NT2/D1 (cell line): ENCODE results near the gene MED14.

Source experiments
- DNase-seq: peaks from one replicate; pipeline ENCODE4 v3.0.0-alpha.2; 2011; ENCODE audit warnings: low read depth, low spot score
- H3K27me3 ChIP-seq: 2 replicates; pipeline ENCODE4 v1.6.0; 2011; ENCODE audit warnings: mild to moderate bottlenecking; ENCODE audit not compliant: insufficient read length, insufficient read depth
- H3K36me3 ChIP-seq: 2 replicates; pipeline ENCODE4 v1.6.1; 2011; ENCODE audit warnings: mild to moderate bottlenecking, low read length, mixed read lengths; ENCODE audit not compliant: insufficient read depth, insufficient read length
- H3K4me1 ChIP-seq: 2 replicates; pipeline ENCODE4 v1.5.1; 2011; ENCODE audit not compliant: insufficient read depth, insufficient read length
- H3K4me3 ChIP-seq: 2 replicates; pipeline ENCODE4 v1.5.1; 2011; ENCODE audit warnings: low read depth; ENCODE audit not compliant: insufficient read length
- H3K9ac ChIP-seq: 2 replicates; pipeline ENCODE4 v1.6.0; 2011; ENCODE audit warnings: low read depth; ENCODE audit not compliant: insufficient read length
- H3K9me3 ChIP-seq: 2 replicates; pipeline ENCODE4 v1.5.1; 2011; ENCODE audit warnings: mild to moderate bottlenecking, low read length; ENCODE audit not compliant: insufficient read depth
- SUZ12 ChIP-seq: IDR thresholded peaks from 2 replicates; pipeline ENCODE4 v1.6.1; 2011; ENCODE audit not compliant: insufficient read length, insufficient read depth; ENCODE audit errors: extremely low read depth
- YY1 ChIP-seq: IDR thresholded peaks from 2 replicates; pipeline ENCODE4 v1.6.1; 2011; ENCODE audit not compliant: insufficient read length, insufficient read depth
- ZNF274 ChIP-seq: IDR thresholded peaks from 2 replicates; pipeline ENCODE4 v1.6.1; 2011; ENCODE audit warnings: mild to moderate bottlenecking, low read depth, low read length

The MED14 gene

DNA sequence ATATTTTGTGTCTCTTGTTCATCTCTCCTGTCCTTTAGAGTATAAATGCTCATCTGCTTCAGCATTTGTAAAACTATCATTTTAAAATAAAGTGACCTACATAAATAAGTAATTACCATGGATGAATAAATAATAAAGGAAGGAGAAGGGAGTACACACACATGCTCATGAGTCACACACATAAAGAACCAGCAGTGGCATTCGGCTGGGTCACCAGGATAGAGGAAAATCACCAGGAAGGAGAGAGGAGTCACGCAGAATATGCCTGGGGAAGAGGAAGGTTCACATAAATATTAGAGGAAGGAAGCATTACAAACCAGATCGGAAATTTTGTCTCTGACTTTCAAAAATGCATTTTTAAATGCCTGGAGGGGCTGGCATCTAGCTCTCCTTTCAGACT is 38.5 kb upstream of the MED14 start:
- Histone ChIP-seq H3K9me3 (no peaks in the 10 kb centered on the region), H3K36me3 (no peaks in the 10 kb centered on the region), H3K27me3 (no peaks in the 10 kb centered on the region), H3K4me1 (no peaks in the 10 kb centered on the region), H3K4me3 (no peak overlapping the region), H3K9ac (no peak overlapping the region)
- no peak for DNase-seq
- no peak for TF ChIP-seq YY1
- TF ChIP-seq ZNF274: no peak
- TF ChIP-seq SUZ12: no peak

- no peak for DNase-seq
- H3K36me3 ChIP-seq: no peaks in the 10 kb centered on the region
- H3K27me3 ChIP-seq: no peaks in the 10 kb centered on the region
- TF ChIP-seq YY1: no peak
- TF ChIP-seq ZNF274: no peak
- TF ChIP-seq SUZ12: no peak
- no peaks in the 10 kb centered on the region for H3K4me1 ChIP-seq
- no peak overlapping the region for H3K9ac ChIP-seq
- no peaks in the 10 kb centered on the region for H3K9me3 ChIP-seq
- H3K4me3 ChIP-seq: no peak overlapping the region
These were observed 37.8 kb upstream of the MED14 start for GRCh38 chrX:40773188-40773587.

- DNase-seq: no peak
- no peaks in the 10 kb centered on the region for H3K9me3 ChIP-seq
- H3K27me3 ChIP-seq: no peaks in the 10 kb centered on the region
- no peak overlapping the region for H3K9ac ChIP-seq
- no peaks in the 10 kb centered on the region for H3K4me1 ChIP-seq
- H3K36me3 ChIP-seq: no peaks in the 10 kb centered on the region
- TF ChIP-seq ZNF274: no peak
- TF ChIP-seq YY1: no peak
- TF ChIP-seq SUZ12: no peak
- H3K4me3 ChIP-seq: no peak overlapping the region
These were observed 36.9 kb upstream of the MED14 start for GRCh38 chrX:40772290-40772689.

- H3K9ac ChIP-seq: no peak overlapping the region
- H3K4me3 ChIP-seq: no peak overlapping the region
- TF ChIP-seq YY1 (no peak), ZNF274 (no peak), SUZ12 (no peak)
- no peak for DNase-seq
- H3K9me3 ChIP-seq: 0 out of 2 replicates have a peak, but pooled peaks cover 4% of the 10 kb centered on the region
- no peaks in the 10 kb centered on the region for H3K4me1 ChIP-seq
- no peaks in the 10 kb centered on the region for H3K27me3 ChIP-seq
- H3K36me3 ChIP-seq: no peaks in the 10 kb centered on the region
These were observed 26.4 kb upstream of the MED14 start for GRCh38 chrX:40761762-40762161.

DNA sequence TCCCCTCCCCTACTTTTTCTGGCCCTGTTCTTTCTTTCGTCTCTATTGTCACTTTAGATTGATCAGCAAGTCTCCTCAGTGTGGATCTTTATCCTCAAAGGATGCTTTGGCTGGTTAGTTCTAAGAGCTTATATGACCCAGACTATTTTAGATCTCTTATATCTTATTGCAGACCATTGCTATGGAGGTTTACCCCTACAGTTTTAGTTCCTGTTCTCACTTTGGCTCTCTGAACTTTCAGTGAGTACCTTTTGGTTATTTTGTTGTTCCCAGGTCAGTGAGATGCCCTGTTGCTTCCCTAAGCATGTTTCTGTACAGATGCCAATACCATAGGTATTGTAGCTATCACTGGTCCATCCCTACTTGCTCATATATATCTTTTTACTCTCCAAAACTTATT is 24.0 kb upstream of the MED14 start:
- H3K9me3 ChIP-seq: no peaks in the 10 kb centered on the region
- H3K4me1 ChIP-seq: no peaks in the 10 kb centered on the region
- TF ChIP-seq YY1: no peak
- H3K36me3 ChIP-seq: no peaks in the 10 kb centered on the region
- no peak overlapping the region for H3K4me3 ChIP-seq
- H3K27me3 ChIP-seq: no peaks in the 10 kb centered on the region
- no peak for DNase-seq
- no peak overlapping the region for H3K9ac ChIP-seq

DNA sequence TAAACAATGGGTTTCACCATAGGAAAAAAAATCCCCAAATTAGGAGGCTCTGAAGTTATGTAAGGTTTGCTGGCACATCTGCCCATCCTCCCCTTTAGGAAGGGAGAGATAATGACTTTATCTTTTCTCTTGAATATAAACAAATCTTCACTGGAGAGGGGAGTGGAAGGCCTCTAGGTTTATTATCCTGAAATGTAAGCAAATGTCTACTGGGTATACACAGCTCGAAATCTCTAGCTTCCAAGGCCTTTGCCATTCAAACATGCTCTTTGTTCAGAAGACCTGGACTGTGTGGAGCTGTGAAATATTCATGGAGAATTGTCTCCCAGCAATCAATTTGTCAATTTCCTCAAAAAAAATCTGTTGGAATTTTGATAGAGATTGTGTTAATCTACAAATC is 21.7 kb upstream of the MED14 start:
- TF ChIP-seq YY1 (no peak), SUZ12 (no peak), ZNF274 (no peak)
- Histone ChIP-seq H3K9me3 (no peaks in the 10 kb centered on the region), H3K27me3 (no peaks in the 10 kb centered on the region), H3K4me1 (no peaks in the 10 kb centered on the region), H3K36me3 (no peaks in the 10 kb centered on the region), H3K4me3 (no peak overlapping the region), H3K9ac (no peak overlapping the region)
- DNase-seq: no peak

- DNase-seq: no peak
These were observed 20.2 kb upstream of the MED14 start for GRCh38 chrX:40755291-40756249.

More at GRCh38 chrX:40755291-40756249, 20.2 kb upstream of the MED14 start:
- no peaks in the 10 kb centered on the region for H3K9me3 ChIP-seq
- no peak overlapping the region for H3K4me3 ChIP-seq
- no peaks in the 10 kb centered on the region for H3K36me3 ChIP-seq
- no peaks in the 10 kb centered on the region for H3K27me3 ChIP-seq
- H3K9ac ChIP-seq: no peak overlapping the region
- TF ChIP-seq ZNF274: no peak
- TF ChIP-seq YY1: no peak
- no peak for TF ChIP-seq SUZ12
- no peaks in the 10 kb centered on the region for H3K4me1 ChIP-seq
